ENCODE results near the gene LIMK1.
"Not testable (repeated sequence)": the region's sequence is repeated elsewhere in the genome, so short reads cannot be mapped to it uniquely, and the experiment has no call there.

The LIMK1 gene

DNA sequence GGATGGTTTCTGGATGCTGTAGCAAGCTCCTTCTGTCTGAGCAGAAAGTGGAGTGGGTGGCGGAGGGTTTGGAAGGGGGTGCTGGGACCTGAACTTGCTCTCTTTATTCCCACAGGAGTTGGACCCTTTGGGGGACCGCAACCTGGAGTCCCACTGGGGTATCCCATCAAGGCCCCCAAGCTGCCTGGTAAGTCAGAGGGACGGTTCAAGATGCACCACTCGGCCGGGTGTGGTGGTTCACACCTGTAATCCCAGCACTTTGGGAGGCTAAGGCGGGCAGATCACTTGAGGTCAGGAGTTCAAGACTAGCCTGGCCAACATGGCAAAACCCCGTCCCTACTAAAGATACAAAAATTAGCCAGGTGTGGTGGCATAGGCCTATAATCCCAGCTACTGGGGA, 37.0 kb upstream of the LIMK1 start:
- not testable (repeated sequence) for H3K27ac ChIP-seq (ENCODE audit: low read length); H3K4me3 ChIP-seq (ENCODE audit: low read depth in 1 of 2, low read length in 2 of 2); H3K27me3 ChIP-seq (ENCODE audit: low read depth, low read length); H3K9me3 ChIP-seq (ENCODE audit: control insufficient read depth in 1 of 2, low read length in 2 of 2)
- Histone ChIP-seq H3K4me1 (ENCODE audit: control insufficient read depth in 1 of 2, insufficient read depth in 2 of 2, low read length in 2 of 2) (peaks cover 0 to 14% of the 10 kb centered on the region in 2 donors), H3K36me3 (ENCODE audit: control insufficient read depth in 1 of 2, insufficient read depth in 2 of 2, low read length in 2 of 2) (peaks cover 20 to 45% of the 10 kb centered on the region in 2 donors)

GRCh38 chr7:74047804-74048380, 35.7 kb upstream of the LIMK1 start:
- H3K9me3 ChIP-seq (ENCODE audit: control insufficient read depth in 1 of 2, low read length in 2 of 2), result no peaks in the 10 kb centered on the region
- no peak overlapping the region for H3K27ac ChIP-seq (ENCODE audit: low read length)
- H3K4me1 ChIP-seq (ENCODE audit: control insufficient read depth in 1 of 2, insufficient read depth in 2 of 2, low read length in 2 of 2), result peaks cover 0 to 9% of the 10 kb centered on the region in 2 donors
- no peak overlapping the region for H3K4me3 ChIP-seq (ENCODE audit: low read depth in 1 of 2, low read length in 2 of 2)
- H3K27me3 ChIP-seq (ENCODE audit: low read depth, low read length), result no peaks in the 10 kb centered on the region
- H3K36me3 ChIP-seq (ENCODE audit: control insufficient read depth in 1 of 2, insufficient read depth in 2 of 2, low read length in 2 of 2), result peaks cover 20 to 54% of the 10 kb centered on the region in 2 donors

GRCh38 chr7:74048999-74049599, 34.5 kb upstream of the LIMK1 start:
- Histone ChIP-seq H3K4me3 (ENCODE audit: low read depth in 1 of 2, low read length in 2 of 2) (no peak overlapping the region), H3K27me3 (ENCODE audit: low read depth, low read length) (no peaks in the 10 kb centered on the region), H3K9me3 (ENCODE audit: control insufficient read depth in 1 of 2, low read length in 2 of 2) (no peaks in the 10 kb centered on the region), H3K36me3 (ENCODE audit: control insufficient read depth in 1 of 2, insufficient read depth in 2 of 2, low read length in 2 of 2) (peaks cover 20 to 64% of the 10 kb centered on the region in 2 donors), H3K27ac (ENCODE audit: low read length) (no peak overlapping the region), H3K4me1 (ENCODE audit: control insufficient read depth in 1 of 2, insufficient read depth in 2 of 2, low read length in 2 of 2) (no peaks in the 10 kb centered on the region)

DNA sequence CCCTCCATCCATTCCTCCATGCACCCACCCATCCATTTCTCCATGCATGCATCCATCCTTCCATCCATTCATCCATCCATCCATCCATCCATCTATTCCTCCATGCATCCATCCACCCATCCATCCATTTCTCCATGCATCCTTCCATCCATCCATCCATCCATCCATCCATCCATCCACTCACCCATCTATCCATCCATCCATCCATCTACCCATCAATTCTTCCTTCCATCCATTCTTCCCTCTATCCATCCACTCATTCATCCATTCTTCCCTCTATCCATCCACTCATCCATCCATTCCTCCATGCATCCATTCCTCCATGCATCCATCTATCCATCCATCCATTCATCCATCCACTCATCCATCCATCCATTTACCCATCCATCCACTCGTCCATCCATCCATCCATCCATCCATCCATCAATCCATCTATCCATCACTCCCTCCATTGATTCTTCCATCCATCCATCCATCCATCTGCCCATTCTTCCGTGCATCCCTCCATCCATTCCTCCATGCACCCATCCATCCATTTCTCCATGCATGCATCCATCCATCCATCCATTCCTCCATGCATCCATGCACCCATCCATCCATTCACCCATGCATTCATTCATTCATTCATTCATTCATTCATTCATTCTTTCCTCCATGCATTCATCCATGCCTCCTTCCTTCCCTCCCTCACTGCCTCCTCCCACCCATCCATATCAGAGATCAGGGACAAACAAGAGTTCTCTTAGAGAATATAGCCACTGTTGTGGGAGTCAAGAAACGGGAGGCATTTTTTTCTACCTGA, 33.4 kb upstream of the LIMK1 start:
- Histone ChIP-seq H3K36me3 (ENCODE audit: control insufficient read depth in 1 of 2, insufficient read depth in 2 of 2, low read length in 2 of 2) (peaks cover 19 to 70% of the 10 kb centered on the region in 2 donors), H3K4me3 (ENCODE audit: low read depth in 1 of 2, low read length in 2 of 2) (no peak overlapping the region), H3K4me1 (ENCODE audit: control insufficient read depth in 1 of 2, insufficient read depth in 2 of 2, low read length in 2 of 2) (no peaks in the 10 kb centered on the region), H3K27ac (ENCODE audit: low read length) (no peak overlapping the region), H3K9me3 (ENCODE audit: control insufficient read depth in 1 of 2, low read length in 2 of 2) (no peaks in the 10 kb centered on the region), H3K27me3 (ENCODE audit: low read depth, low read length) (no peaks in the 10 kb centered on the region)

- Histone ChIP-seq H3K36me3 (ENCODE audit: control insufficient read depth in 1 of 2, insufficient read depth in 2 of 2, low read length in 2 of 2) (peaks cover 19 to 73% of the 10 kb centered on the region in 2 donors), H3K27me3 (ENCODE audit: low read depth, low read length) (no peaks in the 10 kb centered on the region), H3K9me3 (ENCODE audit: control insufficient read depth in 1 of 2, low read length in 2 of 2) (no peaks in the 10 kb centered on the region), H3K27ac (ENCODE audit: low read length) (no peak overlapping the region), H3K4me3 (ENCODE audit: low read depth in 1 of 2, low read length in 2 of 2) (no peak overlapping the region), H3K4me1 (ENCODE audit: control insufficient read depth in 1 of 2, insufficient read depth in 2 of 2, low read length in 2 of 2) (no peaks in the 10 kb centered on the region)
Observed at GRCh38 chr7:74051193-74051592, 32.4 kb upstream of the LIMK1 start.

DNA sequence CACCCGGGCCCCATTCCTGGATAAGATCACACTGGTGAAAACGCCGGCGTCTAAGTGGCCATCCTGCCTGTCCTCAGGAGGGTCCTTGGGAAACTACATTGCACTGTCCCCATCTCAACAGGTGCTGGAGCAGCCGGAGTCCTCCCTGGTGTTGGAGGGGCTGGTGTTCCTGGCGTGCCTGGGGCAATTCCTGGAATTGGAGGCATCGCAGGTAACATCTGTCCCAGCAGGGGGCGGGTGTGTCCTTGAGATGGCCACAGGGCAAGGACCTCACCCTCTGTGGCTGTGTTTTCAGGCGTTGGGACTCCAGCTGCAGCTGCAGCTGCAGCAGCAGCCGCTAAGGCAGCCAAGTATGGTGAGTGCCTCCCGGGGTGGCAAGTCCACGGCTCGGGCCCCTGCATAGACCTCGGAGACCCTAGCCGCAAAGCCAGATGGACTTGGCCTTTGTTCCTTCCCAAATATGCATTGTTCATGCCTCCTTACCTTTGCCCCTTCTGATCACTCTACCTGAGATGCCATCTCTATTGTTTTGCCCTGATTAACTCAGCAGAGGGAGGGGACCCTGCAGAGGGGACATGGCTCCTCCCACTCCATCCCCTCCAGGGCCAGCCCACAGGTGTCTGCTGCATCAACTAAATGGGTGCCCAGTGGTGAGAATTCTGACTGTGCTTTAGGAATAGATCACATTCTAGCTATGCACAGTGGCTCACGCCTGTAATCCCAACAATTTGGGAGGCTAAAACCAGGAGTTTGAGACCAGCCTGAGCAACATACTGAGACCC, 31.8 kb upstream of the LIMK1 start:
- no peak overlapping the region for H3K27ac ChIP-seq (ENCODE audit: low read length)
- no peaks in the 10 kb centered on the region for H3K27me3 ChIP-seq (ENCODE audit: low read depth, low read length)
- no peaks in the 10 kb centered on the region for H3K4me1 ChIP-seq (ENCODE audit: control insufficient read depth in 1 of 2, insufficient read depth in 2 of 2, low read length in 2 of 2)
- H3K9me3 ChIP-seq (ENCODE audit: control insufficient read depth in 1 of 2, low read length in 2 of 2), result no peaks in the 10 kb centered on the region
- H3K36me3 ChIP-seq (ENCODE audit: control insufficient read depth in 1 of 2, insufficient read depth in 2 of 2, low read length in 2 of 2), result peaks cover 15 to 77% of the 10 kb centered on the region in 2 donors
- H3K4me3 ChIP-seq (ENCODE audit: low read depth in 1 of 2, low read length in 2 of 2), result no peak overlapping the region

DNA sequence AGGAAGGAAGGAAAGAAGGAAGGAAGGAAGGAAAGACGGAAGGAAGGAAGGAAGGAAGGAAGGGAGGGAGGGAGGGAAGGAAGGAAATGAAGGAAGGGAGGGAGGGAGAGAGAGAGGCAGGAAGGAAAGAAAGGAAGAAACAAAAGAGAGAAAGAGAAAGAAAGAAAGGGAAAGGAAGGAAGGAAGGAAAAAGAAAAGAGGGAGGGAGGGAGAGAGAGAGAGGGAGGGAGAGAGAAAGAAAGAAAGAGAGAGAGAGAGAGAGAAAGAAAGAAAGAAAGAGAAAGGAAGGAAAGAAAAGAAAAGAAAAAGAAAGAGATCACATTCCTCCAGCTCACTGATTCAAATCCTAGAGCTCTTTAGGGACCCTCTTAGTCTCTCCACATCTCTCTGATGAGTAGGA, 31.0 kb upstream of the LIMK1 start:
- Histone ChIP-seq H3K4me1 (ENCODE audit: control insufficient read depth in 1 of 2, insufficient read depth in 2 of 2, low read length in 2 of 2) (no peaks in the 10 kb centered on the region), H3K27ac (ENCODE audit: low read length) (no peak overlapping the region), H3K9me3 (ENCODE audit: control insufficient read depth in 1 of 2, low read length in 2 of 2) (no peaks in the 10 kb centered on the region), H3K27me3 (ENCODE audit: low read depth, low read length) (no peaks in the 10 kb centered on the region), H3K36me3 (ENCODE audit: control insufficient read depth in 1 of 2, insufficient read depth in 2 of 2, low read length in 2 of 2) (peaks cover 15 to 73% of the 10 kb centered on the region in 2 donors), H3K4me3 (ENCODE audit: low read depth in 1 of 2, low read length in 2 of 2) (no peak overlapping the region)

GRCh38 chr7:74053589-74054186, 29.9 kb upstream of the LIMK1 start:
- Histone ChIP-seq H3K36me3 (ENCODE audit: control insufficient read depth in 1 of 2, insufficient read depth in 2 of 2, low read length in 2 of 2) (peaks cover 13 to 64% of the 10 kb centered on the region in 2 donors), H3K27me3 (ENCODE audit: low read depth, low read length) (no peaks in the 10 kb centered on the region), H3K4me1 (ENCODE audit: control insufficient read depth in 1 of 2, insufficient read depth in 2 of 2, low read length in 2 of 2) (no peaks in the 10 kb centered on the region), H3K27ac (ENCODE audit: low read length) (no peak overlapping the region), H3K9me3 (ENCODE audit: control insufficient read depth in 1 of 2, low read length in 2 of 2) (no peaks in the 10 kb centered on the region), H3K4me3 (ENCODE audit: low read depth in 1 of 2, low read length in 2 of 2) (no peak overlapping the region)

GRCh38 chr7:74056096-74056915, 27.3 kb upstream of the LIMK1 start:
- no peaks in the 10 kb centered on the region for H3K27me3 ChIP-seq (ENCODE audit: low read depth, low read length)
- H3K9me3 ChIP-seq (ENCODE audit: control insufficient read depth in 1 of 2, low read length in 2 of 2), result no peaks in the 10 kb centered on the region
- no peaks in the 10 kb centered on the region for H3K4me1 ChIP-seq (ENCODE audit: control insufficient read depth in 1 of 2, insufficient read depth in 2 of 2, low read length in 2 of 2)
- no peak overlapping the region for H3K27ac ChIP-seq (ENCODE audit: low read length)
- peaks cover 5 to 52% of the 10 kb centered on the region in 2 donors for H3K36me3 ChIP-seq (ENCODE audit: control insufficient read depth in 1 of 2, insufficient read depth in 2 of 2, low read length in 2 of 2)
- no peak overlapping the region for H3K4me3 ChIP-seq (ENCODE audit: low read depth in 1 of 2, low read length in 2 of 2)

GRCh38 chr7:74057216-74057925, 26.2 kb upstream of the LIMK1 start:
- H3K4me3 ChIP-seq (ENCODE audit: low read depth in 1 of 2, low read length in 2 of 2), result no peak overlapping the region
- H3K9me3 ChIP-seq (ENCODE audit: control insufficient read depth in 1 of 2, low read length in 2 of 2), result no peaks in the 10 kb centered on the region
- H3K27me3 ChIP-seq (ENCODE audit: low read depth, low read length), result no peaks in the 10 kb centered on the region
- peaks cover 5 to 42% of the 10 kb centered on the region in 2 donors for H3K36me3 ChIP-seq (ENCODE audit: control insufficient read depth in 1 of 2, insufficient read depth in 2 of 2, low read length in 2 of 2)
- no peak overlapping the region for H3K27ac ChIP-seq (ENCODE audit: low read length)
- peaks cover 0 to 3% of the 10 kb centered on the region in 2 donors for H3K4me1 ChIP-seq (ENCODE audit: control insufficient read depth in 1 of 2, insufficient read depth in 2 of 2, low read length in 2 of 2)
